Activated naive CD8-positive, alpha-beta T cell treated with anti-CD3 and anti-CD28 coated beads, Interleukin-2, amount 50 U/mL, for 24 hours (primary cell): ENCODE measurements around the gene CAPN11.
"Not testable (repeated sequence)": the region's sequence is repeated elsewhere in the genome, so short reads cannot be mapped to it uniquely, and the experiment has no call there.

Experiments
- ATAC-seq: fragments of 150-1000 bp; cut with Tn5 transposase; one replicate; pipeline ENCODE4 v1.10.0; 2021
- DNase-seq: peaks from one replicate; pipeline ENCODE4 v3.0.0; 2021
- H3K27ac Mint-ChIP-seq: one replicate; pipeline ENCODE4 v1.8.0; 2021; ENCODE audit warnings: mild to moderate bottlenecking, mixed read lengths
- H3K27me3 Mint-ChIP-seq: one replicate; pipeline ENCODE4 v1.8.0; 2021; ENCODE audit warnings: mixed read lengths
- H3K36me3 Mint-ChIP-seq: one replicate; pipeline ENCODE4 v1.8.0; 2021; ENCODE audit warnings: low read depth, mixed read lengths
- H3K4me1 Mint-ChIP-seq: one replicate; pipeline ENCODE4 v1.8.0; 2021; ENCODE audit warnings: mixed read lengths
- H3K4me3 Mint-ChIP-seq: one replicate; pipeline ENCODE4 v1.8.0; 2021; ENCODE audit warnings: mild to moderate bottlenecking, moderate library complexity, mixed read lengths
- H3K9me3 Mint-ChIP-seq: one replicate; pipeline ENCODE4 v1.8.0; 2021; ENCODE audit warnings: mixed read lengths

CAPN11 gene

DNA sequence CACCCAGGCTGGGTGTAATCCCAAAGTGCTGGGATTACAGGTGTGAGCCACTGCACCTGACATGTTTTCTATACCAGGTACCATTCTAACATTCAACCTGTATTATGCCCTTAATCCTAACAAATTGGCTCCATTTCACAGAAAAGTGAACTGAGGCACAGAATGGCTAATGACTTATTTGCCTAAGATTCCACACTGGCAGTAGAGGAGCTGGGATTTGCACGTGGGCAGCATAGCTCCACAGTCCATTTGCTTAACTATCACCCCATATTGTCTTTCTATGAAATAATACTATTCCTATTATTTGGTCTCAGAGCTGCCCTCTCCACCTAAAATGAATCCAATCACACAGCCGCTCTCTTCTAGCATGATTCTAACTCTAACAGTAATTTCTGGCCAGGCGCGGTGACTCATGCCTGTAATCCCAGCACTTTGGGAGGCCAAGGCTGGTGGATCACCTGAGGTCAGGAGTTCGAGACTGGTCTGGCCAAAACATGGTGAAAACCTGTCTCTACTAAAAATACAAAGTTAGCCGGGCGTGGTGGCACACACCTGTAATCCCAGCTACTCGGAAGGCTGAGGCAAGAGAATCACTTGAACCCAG, 34.8 kb downstream of the CAPN11 start:
- H3K4me3 Mint-ChIP-seq = no peak overlapping the region
- H3K9me3 Mint-ChIP-seq = no peaks in the 10 kb centered on the region
- H3K4me1 Mint-ChIP-seq = peaks cover 12% of the 10 kb centered on the region
- DNase-seq (no peak), ATAC-seq (no peak)
- H3K27me3 Mint-ChIP-seq = peaks cover 9% of the 10 kb centered on the region
- H3K36me3 Mint-ChIP-seq = no peaks in the 10 kb centered on the region
- H3K27ac Mint-ChIP-seq = no peak overlapping the region

DNA sequence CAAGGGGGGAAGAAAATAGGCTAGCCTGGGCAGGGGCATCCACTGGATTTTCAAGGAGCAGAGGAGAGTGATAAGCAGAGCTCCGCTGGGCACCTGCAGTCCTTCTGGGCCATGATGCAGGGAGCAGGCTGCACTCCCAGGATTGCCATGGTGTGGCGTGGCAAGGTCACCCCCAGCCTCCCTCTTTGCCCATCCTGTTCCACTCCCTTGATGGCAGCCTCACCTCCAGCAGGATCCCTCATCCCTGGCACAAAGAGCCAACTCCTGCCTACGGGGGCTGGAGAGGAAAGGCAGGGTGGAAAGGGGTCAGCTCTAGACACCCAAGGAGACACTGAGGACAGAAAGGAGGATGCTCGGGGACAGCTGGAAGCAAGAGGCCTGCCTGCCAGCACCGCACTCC, 35.7 kb downstream of the CAPN11 start:
- H3K27me3 Mint-ChIP-seq = peaks cover 7% of the 10 kb centered on the region
- H3K4me1 Mint-ChIP-seq = peaks cover 10% of the 10 kb centered on the region
- H3K4me3 Mint-ChIP-seq = no peak overlapping the region
- H3K9me3 Mint-ChIP-seq = no peaks in the 10 kb centered on the region
- DNase-seq (no peak), ATAC-seq (no peak)
- no peak overlapping the region for H3K27ac Mint-ChIP-seq
- no peaks in the 10 kb centered on the region for H3K36me3 Mint-ChIP-seq

DNA sequence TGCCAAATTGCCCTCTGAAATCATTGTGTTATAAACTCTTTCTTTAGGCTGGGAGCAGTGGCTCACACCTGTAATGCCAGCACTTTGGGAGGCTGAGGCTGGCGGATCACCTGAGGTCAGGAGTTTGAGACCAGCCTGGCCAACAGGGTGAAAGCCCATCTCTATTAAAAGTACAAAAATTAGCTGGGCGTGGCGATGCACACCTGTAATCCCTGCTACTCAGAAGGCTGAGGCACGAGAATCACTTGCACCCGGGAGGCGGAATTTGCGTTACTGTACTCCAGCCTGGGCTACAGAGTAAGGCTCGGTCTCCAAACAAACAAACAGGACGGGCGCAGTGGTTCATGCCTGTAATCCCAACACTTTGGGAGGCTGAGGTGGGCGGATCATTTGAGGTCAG, 37.7 kb downstream of the CAPN11 start:
- not testable (repeated sequence) for ATAC-seq, H3K4me1 Mint-ChIP-seq, H3K36me3 Mint-ChIP-seq, H3K27me3 Mint-ChIP-seq, DNase-seq, H3K27ac Mint-ChIP-seq, H3K4me3 Mint-ChIP-seq, H3K9me3 Mint-ChIP-seq

DNA sequence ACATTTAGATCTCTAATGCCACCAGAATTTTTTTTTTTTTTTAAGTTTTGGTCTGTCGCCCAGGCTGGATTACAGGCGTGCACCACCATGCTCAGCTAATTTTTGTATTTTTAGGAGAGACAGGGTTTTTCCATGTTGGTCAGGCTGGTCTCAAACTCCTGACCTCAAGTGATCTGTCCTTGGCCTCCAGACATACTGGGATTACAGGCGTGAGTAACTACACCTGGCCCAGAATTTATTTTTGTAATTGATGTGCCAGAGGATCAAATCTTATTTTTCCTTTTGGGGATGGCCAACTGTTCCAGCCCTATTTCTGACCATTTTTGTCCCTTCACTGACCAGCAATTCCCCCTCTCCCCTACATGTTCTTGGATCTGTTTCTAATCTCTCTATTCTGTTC, 40.1 kb downstream of the CAPN11 start:
- Mint-ChIP-seq H3K36me3 (no peaks in the 10 kb centered on the region), H3K4me1 (no peaks in the 10 kb centered on the region), H3K27me3 (peaks cover 2% of the 10 kb centered on the region), H3K9me3 (no peaks in the 10 kb centered on the region), H3K4me3 (no peak overlapping the region), H3K27ac (no peak overlapping the region)
- ATAC-seq = no peak
- no peak for DNase-seq

DNA sequence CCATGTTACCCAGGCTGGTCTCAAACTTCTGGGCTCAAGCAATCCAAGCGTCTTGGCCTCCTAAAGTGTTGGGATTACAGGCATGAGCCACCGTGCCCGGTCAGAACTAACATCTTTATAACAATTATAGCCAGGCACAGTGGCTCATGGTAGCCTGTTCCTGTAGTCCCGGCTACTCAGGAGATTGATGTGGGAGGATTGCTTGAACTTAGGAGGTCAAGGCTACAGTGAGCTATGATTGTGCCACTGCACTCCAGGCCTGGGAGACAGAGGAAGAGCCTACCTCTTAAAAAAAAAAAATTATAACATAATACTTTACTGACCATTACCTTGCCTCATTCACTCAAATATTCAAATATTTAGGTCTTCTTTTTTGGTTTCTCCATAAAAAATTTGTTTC, 41.3 kb downstream of the CAPN11 start:
- H3K4me1 Mint-ChIP-seq = no peaks in the 10 kb centered on the region
- H3K4me3 Mint-ChIP-seq = no peak overlapping the region
- no peak for ATAC-seq

DNA sequence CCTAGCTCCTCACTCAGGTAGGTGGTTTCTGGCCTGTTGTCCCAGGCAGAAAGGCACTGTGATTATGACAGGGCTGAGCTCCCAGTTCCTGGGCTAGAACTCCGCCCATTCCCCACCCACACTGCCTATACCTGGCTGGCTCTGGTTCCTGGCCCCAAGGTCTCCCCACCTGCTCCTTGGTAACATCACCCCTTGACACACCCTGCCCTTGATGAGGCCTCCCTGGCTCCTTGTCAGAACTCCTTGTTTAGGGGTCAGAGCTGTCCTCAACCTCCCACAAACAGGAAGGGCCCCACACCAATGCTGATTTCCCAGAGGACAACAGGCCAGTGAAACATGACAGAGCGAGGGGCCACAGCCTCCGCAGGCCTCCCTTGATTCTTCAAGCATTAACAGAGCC, 42.6 kb downstream of the CAPN11 start:
- H3K36me3 Mint-ChIP-seq = no peaks in the 10 kb centered on the region
- H3K9me3 Mint-ChIP-seq = no peaks in the 10 kb centered on the region
- no peaks in the 10 kb centered on the region for H3K4me1 Mint-ChIP-seq
- H3K27me3 Mint-ChIP-seq = peaks cover 2% of the 10 kb centered on the region
- H3K4me3 Mint-ChIP-seq = no peak overlapping the region
- H3K27ac Mint-ChIP-seq = no peak overlapping the region
- ATAC-seq (no peak), DNase-seq (no peak)

More for the DNA sequence above, 41.3 kb downstream of the CAPN11 start:
- DNase-seq = no peak
- Mint-ChIP-seq H3K27me3 (peaks cover 2% of the 10 kb centered on the region), H3K27ac (no peak overlapping the region), H3K9me3 (no peaks in the 10 kb centered on the region), H3K36me3 (no peaks in the 10 kb centered on the region)

DNA sequence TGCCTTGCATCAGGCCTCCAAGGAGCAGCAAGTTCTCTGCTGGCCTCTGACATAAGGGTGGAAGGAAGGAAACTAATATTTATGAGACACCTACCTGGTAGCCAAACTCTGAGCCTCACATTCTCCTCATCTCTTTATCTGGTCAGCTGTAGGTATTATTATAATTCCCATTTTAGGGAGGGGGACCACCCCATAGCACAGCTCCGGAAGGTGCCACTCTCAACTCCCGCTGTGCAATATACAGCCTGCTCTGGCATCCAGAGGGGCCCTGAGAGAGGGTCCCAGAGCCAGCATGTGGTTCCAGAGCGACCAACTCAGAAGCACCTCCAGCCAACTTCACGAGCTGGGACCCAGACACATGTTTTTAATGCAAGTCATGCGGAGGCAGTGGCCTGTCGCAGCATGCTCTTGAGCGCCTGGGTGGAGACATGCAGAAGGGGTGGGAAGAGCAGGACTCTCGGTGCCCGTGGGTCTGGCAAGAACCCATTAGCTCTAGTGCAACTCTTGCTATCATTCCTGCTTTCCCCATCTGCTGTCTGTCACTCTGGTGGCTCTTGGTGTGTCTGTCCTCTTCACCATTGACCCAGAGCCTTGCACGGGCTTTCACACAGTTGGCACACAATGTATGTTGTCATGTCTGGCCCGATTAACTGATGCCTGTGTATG, 43.2 kb downstream of the CAPN11 start:
- H3K9me3 Mint-ChIP-seq = no peaks in the 10 kb centered on the region
- no peak for DNase-seq

DNA sequence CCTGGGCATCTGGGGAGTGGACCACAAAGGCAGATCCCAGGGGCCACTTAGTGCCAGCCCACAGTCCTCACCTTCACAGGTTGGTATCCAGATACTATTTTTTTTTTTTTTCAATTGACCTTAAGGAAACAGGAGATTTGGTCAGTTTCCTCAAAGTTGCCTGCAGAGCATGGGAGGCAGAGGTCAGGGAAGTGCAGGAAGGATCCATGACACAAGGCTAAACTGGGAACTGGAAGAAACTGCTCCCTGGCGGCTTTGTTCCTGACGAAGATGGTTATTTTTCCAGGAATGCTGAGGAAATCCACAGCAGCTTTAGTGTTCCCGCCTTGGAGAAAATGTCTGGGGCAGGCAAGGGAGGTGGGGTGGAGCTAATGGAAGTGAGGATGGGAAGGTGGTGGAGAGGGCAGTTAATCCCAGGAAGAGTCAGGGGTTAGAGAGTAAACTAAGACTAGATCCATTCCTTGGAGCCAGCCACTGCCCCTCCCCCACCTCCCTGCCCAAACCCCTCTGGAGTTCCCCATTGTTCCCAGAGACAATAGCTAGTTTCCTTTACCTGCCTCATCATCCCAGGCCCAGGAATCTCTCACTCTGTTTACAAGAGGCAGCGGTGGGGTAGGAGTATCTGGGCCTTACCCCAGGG, 43.8 kb downstream of the CAPN11 start:
- DNase-seq = no peak
- Mint-ChIP-seq H3K27me3 (peaks cover 2% of the 10 kb centered on the region), H3K4me1 (no peaks in the 10 kb centered on the region), H3K27ac (no peak overlapping the region), H3K4me3 (no peak overlapping the region), H3K9me3 (no peaks in the 10 kb centered on the region), H3K36me3 (no peaks in the 10 kb centered on the region)
- no peak for ATAC-seq

More for the DNA sequence above, 43.2 kb downstream of the CAPN11 start:
- H3K27me3 Mint-ChIP-seq = peaks cover 2% of the 10 kb centered on the region
- ATAC-seq = no peak
- no peak overlapping the region for H3K4me3 Mint-ChIP-seq
- H3K4me1 Mint-ChIP-seq = no peaks in the 10 kb centered on the region
- no peak overlapping the region for H3K27ac Mint-ChIP-seq
- H3K36me3 Mint-ChIP-seq = no peaks in the 10 kb centered on the region

DNA sequence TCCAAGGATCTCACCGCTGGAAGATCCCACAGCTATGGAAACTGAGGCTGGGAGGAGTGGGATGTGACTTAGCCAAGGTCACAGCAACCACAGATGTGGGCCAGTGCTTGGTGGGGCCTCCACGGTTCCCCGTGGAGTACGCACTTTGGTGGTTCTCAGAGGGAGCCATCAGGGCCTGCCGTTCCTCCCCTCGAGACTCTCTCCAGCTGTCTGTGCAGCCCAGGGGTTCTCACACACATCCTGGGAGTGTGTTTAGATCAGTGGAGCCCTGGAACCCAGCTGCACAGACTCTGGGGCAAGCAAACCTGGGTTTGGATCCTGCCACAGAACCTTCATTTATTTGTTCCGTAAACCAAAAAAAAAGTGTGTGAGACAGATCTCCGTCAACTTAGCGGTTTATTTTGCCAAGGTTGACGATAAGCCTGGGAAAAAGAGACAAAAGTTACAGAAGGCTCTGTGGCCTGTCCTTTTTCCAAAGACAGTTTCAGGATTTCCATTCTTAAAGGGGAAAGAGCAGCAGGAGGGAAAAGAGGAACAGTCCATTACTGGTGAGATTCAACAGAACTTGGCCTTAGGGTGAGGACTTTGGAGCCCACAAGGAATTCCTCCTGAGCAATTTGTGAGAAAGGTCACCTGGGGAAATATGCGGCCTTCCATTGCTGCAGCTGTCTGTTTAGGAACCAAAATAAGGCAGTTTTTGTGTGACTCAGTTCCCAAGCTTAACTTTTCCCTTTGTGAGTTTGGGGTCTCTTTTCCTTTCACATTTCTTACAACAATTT, 44.5 kb downstream of the CAPN11 start:
- H3K27me3 Mint-ChIP-seq = peaks cover 2% of the 10 kb centered on the region
- DNase-seq (no peak), ATAC-seq (no peak)
- H3K27ac Mint-ChIP-seq = no peak overlapping the region
- H3K36me3 Mint-ChIP-seq = no peaks in the 10 kb centered on the region
- H3K9me3 Mint-ChIP-seq = no peaks in the 10 kb centered on the region
- no peaks in the 10 kb centered on the region for H3K4me1 Mint-ChIP-seq
- no peak overlapping the region for H3K4me3 Mint-ChIP-seq

DNA sequence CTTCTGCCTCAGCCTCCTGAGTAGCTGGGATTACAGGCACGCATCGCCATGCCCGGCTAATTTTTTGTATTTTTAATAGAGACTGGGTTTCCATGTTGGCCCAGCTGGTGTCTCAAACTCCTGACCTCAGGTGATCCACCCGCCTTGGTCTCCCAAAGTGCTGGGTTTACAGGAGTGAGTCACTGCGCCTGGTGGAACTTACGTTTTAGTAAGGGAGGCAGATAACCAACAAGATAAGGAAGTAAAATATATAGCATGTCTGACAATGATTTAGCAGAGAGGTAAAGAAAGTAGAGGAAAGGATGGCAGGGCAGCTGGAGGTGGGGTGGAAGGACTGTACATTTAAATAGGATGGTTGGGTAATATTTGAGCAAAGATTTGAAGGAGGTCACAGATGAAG, 45.3 kb downstream of the CAPN11 start:
- no peak overlapping the region for H3K27ac Mint-ChIP-seq
- no peak overlapping the region for H3K4me3 Mint-ChIP-seq
- DNase-seq (no peak), ATAC-seq (no peak)
- peaks cover 2% of the 10 kb centered on the region for H3K27me3 Mint-ChIP-seq
- no peaks in the 10 kb centered on the region for H3K36me3 Mint-ChIP-seq
- H3K9me3 Mint-ChIP-seq = no peaks in the 10 kb centered on the region
- H3K4me1 Mint-ChIP-seq = no peaks in the 10 kb centered on the region

DNA sequence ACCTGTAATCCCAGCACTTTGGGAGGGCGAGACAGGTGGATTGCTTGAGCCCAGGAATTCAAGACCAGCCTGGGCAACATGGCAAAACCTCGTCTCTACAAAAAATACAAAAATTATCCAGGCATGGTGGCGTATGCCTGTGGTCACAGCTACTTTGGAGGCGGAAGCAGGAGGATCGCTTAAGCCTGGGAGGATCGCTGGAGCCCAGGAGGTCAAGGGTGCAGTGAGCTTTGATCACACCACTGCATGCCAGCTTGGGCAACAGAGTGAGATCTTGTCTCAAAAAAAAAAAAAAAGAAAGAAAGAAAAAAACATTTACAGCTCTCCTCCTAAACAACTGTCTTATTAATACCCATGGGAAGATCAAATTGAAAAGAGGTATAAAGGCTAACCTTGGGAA, 49.3 kb downstream of the CAPN11 start:
- Mint-ChIP-seq H3K27ac (no peak overlapping the region), H3K27me3 (peaks cover 2% of the 10 kb centered on the region), H3K9me3 (no peaks in the 10 kb centered on the region), H3K4me3 (no peak overlapping the region), H3K4me1 (no peaks in the 10 kb centered on the region), H3K36me3 (no peaks in the 10 kb centered on the region)
- ATAC-seq (no peak), DNase-seq (no peak)

DNA sequence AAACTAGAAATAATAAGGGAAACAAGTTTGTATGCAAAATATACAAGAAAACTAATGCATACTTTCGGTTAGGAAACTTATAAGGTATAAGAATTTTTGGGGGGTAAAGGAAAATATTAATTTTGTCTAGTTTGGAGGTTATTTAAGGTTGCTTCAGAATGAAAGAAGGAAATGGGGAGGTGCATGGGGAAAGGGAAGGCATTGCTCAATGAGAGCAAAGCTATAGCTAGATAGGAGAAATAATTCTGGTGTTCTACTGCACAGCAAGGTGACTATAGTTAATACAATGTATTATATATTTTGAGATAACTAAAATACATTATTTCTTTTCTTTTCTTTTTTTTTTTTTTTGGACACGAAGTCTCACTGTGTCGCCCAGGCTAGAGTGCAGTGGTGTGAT, 52.7 kb downstream of the CAPN11 start:
- DNase-seq (no peak), ATAC-seq (no peak)
- no peaks in the 10 kb centered on the region for H3K36me3 Mint-ChIP-seq
- no peaks in the 10 kb centered on the region for H3K9me3 Mint-ChIP-seq
- no peak overlapping the region for H3K27ac Mint-ChIP-seq
- peaks cover 2% of the 10 kb centered on the region for H3K27me3 Mint-ChIP-seq
- no peak overlapping the region for H3K4me3 Mint-ChIP-seq
- no peaks in the 10 kb centered on the region for H3K4me1 Mint-ChIP-seq

DNA sequence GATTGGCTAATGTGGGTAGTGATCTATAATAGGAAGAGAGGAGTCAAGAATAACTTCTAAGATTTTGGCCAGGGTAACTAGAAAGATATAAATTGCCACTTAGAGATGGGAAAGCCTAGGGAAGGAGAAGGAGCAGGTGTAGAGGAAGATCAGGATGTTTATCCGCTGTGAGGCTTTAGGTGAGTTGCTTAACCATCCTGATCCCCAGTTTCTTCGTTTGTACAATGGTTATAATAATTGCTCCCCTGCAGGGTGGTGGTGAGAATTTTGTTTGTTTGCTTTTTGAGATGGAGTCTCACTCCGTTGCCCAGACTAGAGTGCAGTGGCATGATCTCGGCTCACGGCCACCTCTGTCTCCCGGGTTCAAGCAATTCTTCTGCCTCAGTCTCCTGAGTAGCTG, 55.7 kb downstream of the CAPN11 start:
- H3K27me3 Mint-ChIP-seq = peaks cover 6% of the 10 kb centered on the region
- no peaks in the 10 kb centered on the region for H3K9me3 Mint-ChIP-seq
- DNase-seq (no peak), ATAC-seq (no peak)
- H3K4me1 Mint-ChIP-seq = peaks cover 11% of the 10 kb centered on the region
- H3K27ac Mint-ChIP-seq = no peak overlapping the region
- no peaks in the 10 kb centered on the region for H3K36me3 Mint-ChIP-seq
- no peak overlapping the region for H3K4me3 Mint-ChIP-seq

DNA sequence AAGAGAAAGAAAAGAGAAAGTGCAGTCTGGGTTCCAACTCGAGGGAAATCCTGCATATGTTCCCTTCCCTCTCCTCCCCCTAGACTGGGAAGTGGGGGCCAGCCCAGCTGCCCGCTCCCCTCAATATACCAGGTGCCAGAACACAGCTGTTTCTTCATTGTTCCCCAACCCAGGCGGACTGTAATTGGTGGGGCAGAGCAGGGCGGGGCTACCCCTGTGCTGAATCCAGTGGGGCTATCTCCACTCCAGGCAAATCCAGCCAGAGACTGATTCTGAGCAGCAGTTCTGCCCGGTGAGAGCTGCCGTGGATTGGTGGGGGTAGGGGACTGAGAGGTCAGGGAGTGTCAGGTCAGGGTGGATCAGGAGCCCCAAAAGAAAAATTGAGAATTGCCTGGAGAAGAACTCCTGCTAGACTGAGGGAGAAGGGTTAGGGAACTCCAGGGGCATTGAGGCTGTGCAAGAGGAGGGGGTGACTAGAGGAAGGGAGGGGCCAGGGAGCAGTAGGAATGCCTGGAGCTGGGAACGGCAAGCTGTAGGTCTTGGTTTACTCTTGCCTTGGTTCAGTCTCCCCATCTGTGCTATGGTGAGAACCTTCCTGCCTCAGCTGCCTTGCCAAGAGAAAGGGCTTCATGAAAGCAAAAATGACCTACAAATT, 58.2 kb downstream of the CAPN11 start, which contains the start of gene MYMX:
TSS of gene MYMX (plus strand) at position 250 of the 655 bp plus-strand sequence. CDS start 546 bp downstream, outside the sequence.
- Mint-ChIP-seq H3K4me1 (peaks cover 26% of the 10 kb centered on the region), H3K27me3 (peaks cover 9% of the 10 kb centered on the region), H3K27ac (no peak within 1 kb of the TSS), H3K36me3 (no peaks in the 10 kb centered on the region), H3K9me3 (no peaks in the 10 kb centered on the region), H3K4me3 (no peak within 1 kb of the TSS)
- DNase-seq (no peak), ATAC-seq (no peak)
